ENCODE data around the gene TERB1.

TERB1 gene

GRCh38 chr16:66801320-66802105, at the start of gene TERB1:
TSS of gene TERB1 (minus strand) at chr16:66801584. CDS start at chr16:66796798, 4,786 bp downstream.
- no peak for DNase-seq (ENCODE audit: low read depth)

- DNase-seq (ENCODE audit: low read depth) = no peak
These were observed 48.9 kb upstream of the TERB1 start for GRCh38 chr16:66850115-66850815.

GRCh38 chr16:66849549-66849948, 48.2 kb upstream of the TERB1 start:
- DNase-seq (ENCODE audit: low read depth) = no peak

- DNase-seq (ENCODE audit: low read depth) = no peak
These were observed 47.6 kb upstream of the TERB1 start for GRCh38 chr16:66849021-66849420.

- DNase-seq (ENCODE audit: low read depth) = no peak
These were observed 46.8 kb upstream of the TERB1 start for GRCh38 chr16:66848172-66848571.

GRCh38 chr16:66847533-66848067, 46.2 kb upstream of the TERB1 start:
- no peak for DNase-seq (ENCODE audit: low read depth)

GRCh38 chr16:66846831-66847230, 45.4 kb upstream of the TERB1 start:
- no peak for DNase-seq (ENCODE audit: low read depth)

GRCh38 chr16:66846266-66846665, 44.9 kb upstream of the TERB1 start:
- DNase-seq (ENCODE audit: low read depth) = no peak

- no peak for DNase-seq (ENCODE audit: low read depth)
These were observed 44.4 kb upstream of the TERB1 start for GRCh38 chr16:66845791-66846221.

GRCh38 chr16:66845080-66845410, 43.7 kb upstream of the TERB1 start:
- DNase-seq (ENCODE audit: low read depth) = no peak

- DNase-seq (ENCODE audit: low read depth) = no peak
These were observed 43.1 kb upstream of the TERB1 start, which contains the start of gene CA7 for GRCh38 chr16:66844342-66845079. TSS of gene CA7 (plus strand) at chr16:66844414. CDS start at chr16:66844488, 74 bp downstream.

GRCh38 chr16:66844009-66844341, 42.6 kb upstream of the TERB1 start:
- no peak for DNase-seq (ENCODE audit: low read depth)

GRCh38 chr16:66843191-66843590, 41.8 kb upstream of the TERB1 start:
- DNase-seq (ENCODE audit: low read depth) = no peak

GRCh38 chr16:66842765-66843164, 41.4 kb upstream of the TERB1 start:
- no peak for DNase-seq (ENCODE audit: low read depth)

- no peak for DNase-seq (ENCODE audit: low read depth)
These were observed 40.0 kb upstream of the TERB1 start for GRCh38 chr16:66841366-66841765.

GRCh38 chr16:66840883-66841282, 39.5 kb upstream of the TERB1 start:
- no peak for DNase-seq (ENCODE audit: low read depth)

GRCh38 chr16:66834746-66835145, 33.4 kb upstream of the TERB1 start:
- no peak for DNase-seq (ENCODE audit: low read depth)

- no peak for DNase-seq (ENCODE audit: low read depth)
These were observed 31.4 kb upstream of the TERB1 start for GRCh38 chr16:66832661-66833305.

GRCh38 chr16:66832190-66832589, 30.8 kb upstream of the TERB1 start:
- DNase-seq (ENCODE audit: low read depth) = no peak

GRCh38 chr16:66830422-66831404, 29.3 kb upstream of the TERB1 start, which contains the start of gene NAE1:
TSS of gene NAE1 (minus strand) at chr16:66830976. CDS start at chr16:66830899, 77 bp downstream.
- peak; percentile 81 for DNase-seq (ENCODE audit: low read depth)

- DNase-seq (ENCODE audit: low read depth) = no peak
These were observed 22.6 kb upstream of the TERB1 start for GRCh38 chr16:66824006-66824405.
